ENCODE results near the gene CEP131. TPM values are rescaled to one million over a fixed set of nuclear protein-coding genes. Genes with fewer than 3 reads are reported as not detected.

The CEP131 gene
- total RNA-seq, 1 donor from 2014 or later = 15.9 TPM

DNA sequence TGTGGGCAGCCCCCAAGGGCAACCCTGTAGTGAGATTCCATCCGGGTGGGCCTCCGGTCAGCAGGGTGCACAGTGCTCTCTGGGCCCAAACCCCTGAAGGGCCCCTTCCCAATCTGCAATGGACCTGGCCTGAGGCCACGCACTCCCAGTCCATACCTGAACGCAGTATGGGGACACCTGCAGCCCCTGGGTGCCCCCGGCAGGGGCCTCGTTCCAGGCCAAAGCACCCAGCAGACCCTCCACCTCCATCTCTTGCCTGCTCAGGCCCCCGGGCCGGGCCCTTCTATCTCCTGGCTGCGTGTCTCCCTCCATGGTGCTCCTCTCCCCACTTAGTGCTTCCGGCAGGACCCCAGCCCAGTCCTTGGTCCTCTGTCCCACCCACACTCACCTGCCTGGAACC lies 39.4 kb downstream of the CEP131 start:
- no peak for ATAC-seq (ENCODE audit: low read depth)
- Mint-ChIP-seq H3K9me3 (no peaks in the 10 kb centered on the region), H3K4me1 (no peaks in the 10 kb centered on the region), H3K36me3 (ENCODE audit: low read depth) (no peaks in the 10 kb centered on the region), H3K27ac (no peak overlapping the region), H3K27me3 (peaks cover 2% of the 10 kb centered on the region), H3K4me3 (no peak overlapping the region)
- ChIA-PET CTCF (no interaction called here), POLR2A (no interaction called here)
- DNase-seq = no peak
- intact Hi-C loops (cut with micrococcal nuclease) = no loop called here
- TF ChIP-seq, protein P1, sequence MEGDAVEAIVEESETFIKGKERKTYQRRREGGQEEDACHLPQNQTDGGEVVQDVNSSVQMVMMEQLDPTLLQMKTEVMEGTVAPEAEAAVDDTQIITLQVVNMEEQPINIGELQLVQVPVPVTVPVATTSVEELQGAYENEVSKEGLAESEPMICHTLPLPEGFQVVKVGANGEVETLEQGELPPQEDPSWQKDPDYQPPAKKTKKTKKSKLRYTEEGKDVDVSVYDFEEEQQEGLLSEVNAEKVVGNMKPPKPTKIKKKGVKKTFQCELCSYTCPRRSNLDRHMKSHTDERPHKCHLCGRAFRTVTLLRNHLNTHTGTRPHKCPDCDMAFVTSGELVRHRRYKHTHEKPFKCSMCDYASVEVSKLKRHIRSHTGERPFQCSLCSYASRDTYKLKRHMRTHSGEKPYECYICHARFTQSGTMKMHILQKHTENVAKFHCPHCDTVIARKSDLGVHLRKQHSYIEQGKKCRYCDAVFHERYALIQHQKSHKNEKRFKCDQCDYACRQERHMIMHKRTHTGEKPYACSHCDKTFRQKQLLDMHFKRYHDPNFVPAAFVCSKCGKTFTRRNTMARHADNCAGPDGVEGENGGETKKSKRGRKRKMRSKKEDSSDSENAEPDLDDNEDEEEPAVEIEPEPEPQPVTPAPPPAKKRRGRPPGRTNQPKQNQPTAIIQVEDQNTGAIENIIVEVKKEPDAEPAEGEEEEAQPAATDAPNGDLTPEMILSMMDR (IDR thresholded peaks at IDR 0.05) = no peak

DNA sequence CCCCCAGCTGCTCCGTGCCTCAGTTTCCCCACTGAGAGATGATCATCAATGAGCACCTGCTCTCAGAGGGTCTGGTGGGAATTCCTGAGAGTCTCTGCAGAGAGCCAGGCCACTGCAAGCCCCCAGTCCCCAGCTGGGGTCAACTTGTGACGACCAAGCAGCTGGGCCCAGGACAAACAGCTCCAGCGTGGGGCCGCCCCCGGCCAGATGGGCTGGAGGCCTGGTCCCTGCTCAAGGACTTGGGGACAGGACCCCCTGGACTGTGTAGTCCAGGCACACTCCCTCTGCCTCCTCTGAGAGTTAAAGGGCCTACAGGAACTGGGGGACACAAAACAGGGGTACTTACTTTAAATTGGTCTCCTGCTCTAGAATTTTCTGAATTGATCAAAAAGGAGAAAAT lies 40.2 kb downstream of the CEP131 start:
- ChIA-PET POLR2A (no interaction called here), CTCF (no interaction called here)
- no peaks in the 10 kb centered on the region for H3K4me1 Mint-ChIP-seq
- DNase-seq = no peak
- peaks cover 2% of the 10 kb centered on the region for H3K27me3 Mint-ChIP-seq
- no peaks in the 10 kb centered on the region for H3K36me3 Mint-ChIP-seq (ENCODE audit: low read depth)
- intact Hi-C loops (cut with micrococcal nuclease) = no loop called here
- no peak overlapping the region for H3K27ac Mint-ChIP-seq
- ATAC-seq (ENCODE audit: low read depth) = no peak
- H3K9me3 Mint-ChIP-seq = no peaks in the 10 kb centered on the region
- no peak overlapping the region for H3K4me3 Mint-ChIP-seq
- TF ChIP-seq, protein P1 (IDR thresholded peaks at IDR 0.05) = no peak

DNA sequence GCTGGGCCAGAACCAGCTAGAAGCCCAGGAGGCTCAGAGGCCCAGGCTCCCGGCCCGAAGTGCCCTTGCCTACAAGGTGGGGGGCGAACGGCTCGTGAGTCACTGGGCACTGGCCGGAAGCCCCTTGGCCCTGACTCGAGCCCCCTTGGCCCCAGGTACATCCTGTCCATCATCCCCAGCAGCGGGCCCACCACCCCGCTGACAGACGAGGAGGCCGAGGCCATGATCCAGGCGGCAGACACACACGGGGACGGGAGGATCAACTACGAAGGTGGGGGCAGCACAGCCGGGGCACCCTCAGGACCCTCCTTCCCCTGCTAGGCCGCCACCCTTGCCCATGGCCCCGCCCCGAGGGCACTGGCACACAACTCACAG lies 41.0 kb downstream of the CEP131 start:
- ATAC-seq (ENCODE audit: low read depth) (no peak), DNase-seq (no peak)
- Mint-ChIP-seq H3K27ac (no peak overlapping the region), H3K4me1 (no peaks in the 10 kb centered on the region), H3K36me3 (ENCODE audit: low read depth) (no peaks in the 10 kb centered on the region), H3K27me3 (peaks cover 2% of the 10 kb centered on the region), H3K9me3 (no peaks in the 10 kb centered on the region), H3K4me3 (no peak overlapping the region)
- intact Hi-C loops (cut with micrococcal nuclease) = no loop called here
- CTCF ChIA-PET = no interaction called here
- TF ChIP-seq, protein P1 (IDR thresholded peaks at IDR 0.05) = no peak
- POLR2A ChIA-PET = no interaction called here

DNA sequence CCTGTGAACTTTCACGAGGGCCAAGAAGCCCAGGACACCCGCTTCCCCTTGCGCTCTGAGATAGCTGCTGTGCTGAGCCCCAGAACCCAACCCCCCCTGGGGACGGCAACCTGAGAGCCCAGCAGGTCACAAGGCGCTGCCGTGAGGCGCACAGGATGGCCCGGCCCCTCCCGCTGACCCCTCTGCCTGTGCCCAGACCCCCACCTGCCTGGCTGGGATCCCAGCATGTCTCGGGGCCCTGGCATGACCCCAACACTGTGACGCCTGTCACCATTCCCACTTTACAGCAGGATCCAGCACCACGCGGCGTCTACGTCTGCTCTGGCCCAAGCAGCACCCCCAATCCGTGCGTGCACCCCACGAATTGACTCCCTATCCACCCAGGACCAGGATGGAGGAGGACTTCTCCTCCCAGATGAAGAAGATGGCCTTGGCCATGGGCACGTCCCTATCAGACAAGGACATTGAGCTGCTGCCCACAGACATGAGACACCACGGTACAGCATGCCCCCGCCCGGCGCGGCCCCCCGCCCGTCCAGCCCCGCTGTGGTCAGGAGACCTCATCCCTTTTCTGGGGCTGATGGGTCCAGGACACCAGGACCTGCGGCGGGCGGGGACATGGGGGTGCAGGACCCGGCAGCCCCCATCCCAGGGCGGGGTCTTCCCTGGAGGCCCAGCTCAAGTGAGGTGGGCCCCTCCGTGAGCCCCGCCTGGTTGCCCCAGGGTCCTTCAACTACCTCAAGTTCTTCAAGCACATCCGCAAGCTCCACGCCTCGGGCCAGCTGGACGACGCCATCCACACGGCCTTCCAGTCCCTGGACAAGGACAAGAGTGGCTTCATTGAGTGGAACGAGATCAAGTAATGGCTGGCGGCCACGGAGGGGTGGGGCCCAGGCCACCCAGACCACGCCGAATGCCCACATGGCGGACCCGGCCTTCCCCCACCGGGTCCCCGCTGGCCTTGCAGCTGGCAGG lies 41.6 kb downstream of the CEP131 start:
- POLR2A ChIA-PET = no interaction called here
- Mint-ChIP-seq H3K4me3 (no peak overlapping the region), H3K27ac (no peak overlapping the region), H3K4me1 (no peaks in the 10 kb centered on the region), H3K9me3 (no peaks in the 10 kb centered on the region), H3K36me3 (ENCODE audit: low read depth) (no peaks in the 10 kb centered on the region), H3K27me3 (peaks cover 2% of the 10 kb centered on the region)
- TF ChIP-seq, protein P1 (IDR thresholded peaks at IDR 0.05) = no peak
- CTCF ChIA-PET = no interaction called here
- no peak for ATAC-seq (ENCODE audit: low read depth)
- no peak for DNase-seq
- intact Hi-C loops (cut with micrococcal nuclease) = no loop called here

DNA sequence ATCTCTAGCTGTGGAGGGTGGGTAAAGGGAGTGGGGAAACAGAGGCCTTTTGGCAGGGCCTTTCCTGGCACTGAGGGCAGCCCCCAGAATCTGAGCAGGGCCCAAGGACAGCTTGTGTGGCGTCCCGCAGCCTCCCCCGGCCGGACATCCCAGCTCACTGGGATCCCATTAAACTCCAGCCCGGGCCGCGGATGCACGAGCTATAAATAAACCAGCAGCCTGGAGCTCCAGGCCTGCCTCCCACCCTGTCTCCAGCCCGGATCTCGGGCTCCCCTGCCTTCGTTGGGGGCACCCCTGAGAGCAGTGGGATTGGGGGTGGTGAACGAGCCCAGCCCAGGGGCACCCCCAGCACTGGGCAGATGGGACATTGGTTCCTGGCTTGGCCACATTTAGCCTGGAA lies 42.9 kb downstream of the CEP131 start:
- H3K9me3 Mint-ChIP-seq = peaks cover 8% of the 10 kb centered on the region
- no peak overlapping the region for H3K27ac Mint-ChIP-seq
- ChIA-PET CTCF (no interaction called here), POLR2A (interaction anchor here (0.8 kb wide), 1 partner anchor 60 kb away, joined by 3 read pairs; no protein-coding TSS in a partner anchor)
- no peak overlapping the region for H3K4me3 Mint-ChIP-seq
- TF ChIP-seq, protein P1 (IDR thresholded peaks at IDR 0.05) = no peak
- H3K27me3 Mint-ChIP-seq = peaks cover 2% of the 10 kb centered on the region
- no peak for ATAC-seq (ENCODE audit: low read depth)
- intact Hi-C loops (cut with micrococcal nuclease) = no loop called here
- no peaks in the 10 kb centered on the region for H3K4me1 Mint-ChIP-seq
- no peaks in the 10 kb centered on the region for H3K36me3 Mint-ChIP-seq (ENCODE audit: low read depth)
- DNase-seq = no peak

Measured in activated B cell treated with CpG ODN at 0.5 μM for 24 hours (primary cell).